ENCODE data around the gene EIF5A. TPM values are rescaled to one million over a fixed set of nuclear protein-coding genes. Genes with fewer than 3 reads are reported as not detected.

The EIF5A gene
- total and polyA plus RNA-seq, 4 donors = 179 to 506 (median 302) TPM

DNA sequence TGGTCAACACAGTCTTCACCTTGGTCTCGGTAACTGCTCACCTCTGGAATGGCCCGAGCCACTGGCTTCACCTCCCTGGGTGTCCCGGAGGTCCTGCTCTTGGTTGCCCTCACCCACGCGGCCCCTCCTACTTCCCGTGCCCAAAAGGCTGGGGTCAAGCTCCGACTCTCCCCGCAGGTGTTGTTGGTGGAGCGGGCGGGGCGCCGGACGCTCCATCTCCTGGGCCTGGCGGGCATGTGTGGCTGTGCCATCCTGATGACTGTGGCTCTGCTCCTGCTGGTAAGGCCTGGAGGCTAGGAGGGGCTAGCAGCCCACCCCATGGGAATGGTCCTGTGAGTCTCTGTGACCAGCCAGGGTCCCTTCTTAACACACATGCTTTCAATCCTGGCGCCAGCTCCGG, 22.5 kb upstream of the EIF5A start (continued):
- TF ChIP-seq FOXA2 (IDR thresholded peaks at IDR 0.05) (no peak), NR2F2 (IDR thresholded peaks at IDR 0.05) (no peak), TAF1 (conservative IDR thresholded peaks at IDR 0.05) (no peak), FOXA1 (IDR thresholded peaks at IDR 0.05) (no peak), HNF4A (conservative IDR thresholded peaks at IDR 0.05) (no peak), JUND (IDR thresholded peaks at IDR 0.05) (no peak)
- TF ChIP-seq, protein P1, sequence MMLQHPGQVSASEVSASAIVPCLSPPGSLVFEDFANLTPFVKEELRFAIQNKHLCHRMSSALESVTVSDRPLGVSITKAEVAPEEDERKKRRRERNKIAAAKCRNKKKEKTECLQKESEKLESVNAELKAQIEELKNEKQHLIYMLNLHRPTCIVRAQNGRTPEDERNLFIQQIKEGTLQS (IDR thresholded peaks at IDR 0.05) = no peak
- TF ChIP-seq, protein P2, sequence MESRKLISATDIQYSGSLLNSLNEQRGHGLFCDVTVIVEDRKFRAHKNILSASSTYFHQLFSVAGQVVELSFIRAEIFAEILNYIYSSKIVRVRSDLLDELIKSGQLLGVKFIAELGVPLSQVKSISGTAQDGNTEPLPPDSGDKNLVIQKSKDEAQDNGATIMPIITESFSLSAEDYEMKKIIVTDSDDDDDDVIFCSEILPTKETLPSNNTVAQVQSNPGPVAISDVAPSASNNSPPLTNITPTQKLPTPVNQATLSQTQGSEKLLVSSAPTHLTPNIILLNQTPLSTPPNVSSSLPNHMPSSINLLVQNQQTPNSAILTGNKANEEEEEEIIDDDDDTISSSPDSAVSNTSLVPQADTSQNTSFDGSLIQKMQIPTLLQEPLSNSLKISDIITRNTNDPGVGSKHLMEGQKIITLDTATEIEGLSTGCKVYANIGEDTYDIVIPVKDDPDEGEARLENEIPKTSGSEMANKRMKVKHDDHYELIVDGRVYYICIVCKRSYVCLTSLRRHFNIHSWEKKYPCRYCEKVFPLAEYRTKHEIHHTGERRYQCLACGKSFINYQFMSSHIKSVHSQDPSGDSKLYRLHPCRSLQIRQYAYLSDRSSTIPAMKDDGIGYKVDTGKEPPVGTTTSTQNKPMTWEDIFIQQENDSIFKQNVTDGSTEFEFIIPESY (IDR thresholded peaks at IDR 0.05) = no peak

DNA sequence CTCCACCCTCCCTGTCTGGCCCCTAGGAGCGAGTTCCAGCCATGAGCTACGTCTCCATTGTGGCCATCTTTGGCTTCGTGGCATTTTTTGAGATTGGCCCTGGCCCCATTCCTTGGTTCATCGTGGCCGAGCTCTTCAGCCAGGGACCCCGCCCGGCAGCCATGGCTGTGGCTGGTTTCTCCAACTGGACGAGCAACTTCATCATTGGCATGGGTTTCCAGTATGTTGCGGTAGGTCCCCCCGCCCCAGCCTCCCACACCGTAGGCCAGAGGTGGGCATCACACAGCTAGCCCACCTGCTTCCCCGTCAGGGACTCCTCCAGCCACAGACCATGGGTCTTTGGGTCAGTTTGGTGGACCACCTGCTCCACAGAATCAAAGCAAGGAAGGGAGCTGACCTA, 21.7 kb upstream of the EIF5A start:
- no peaks in the 10 kb centered on the region for H3K9me3 ChIP-seq (ENCODE audit: control insufficient read depth in 4 of 4, low read length in 3 of 4)
- no peak for TF ChIP-seq FOXA2 (IDR thresholded peaks at IDR 0.05)
- TF ChIP-seq SP1 (IDR thresholded peaks at IDR 0.05) = no peak
- no peak for TF ChIP-seq NR2F2 (IDR thresholded peaks at IDR 0.05)
- TF ChIP-seq RXRA (IDR thresholded peaks at IDR 0.05) = no peak
- no peak for TF ChIP-seq TAF1 (conservative IDR thresholded peaks at IDR 0.05)
- TF ChIP-seq FOXA1 (IDR thresholded peaks at IDR 0.05) = no peak
- TF ChIP-seq GABPA (IDR thresholded peaks at IDR 0.05 in 1 of 2, conservative IDR thresholded peaks at IDR 0.05 in 1 of 2) = no peak
- TF ChIP-seq JUND (IDR thresholded peaks at IDR 0.05) = no peak
- TF ChIP-seq, protein P3, sequence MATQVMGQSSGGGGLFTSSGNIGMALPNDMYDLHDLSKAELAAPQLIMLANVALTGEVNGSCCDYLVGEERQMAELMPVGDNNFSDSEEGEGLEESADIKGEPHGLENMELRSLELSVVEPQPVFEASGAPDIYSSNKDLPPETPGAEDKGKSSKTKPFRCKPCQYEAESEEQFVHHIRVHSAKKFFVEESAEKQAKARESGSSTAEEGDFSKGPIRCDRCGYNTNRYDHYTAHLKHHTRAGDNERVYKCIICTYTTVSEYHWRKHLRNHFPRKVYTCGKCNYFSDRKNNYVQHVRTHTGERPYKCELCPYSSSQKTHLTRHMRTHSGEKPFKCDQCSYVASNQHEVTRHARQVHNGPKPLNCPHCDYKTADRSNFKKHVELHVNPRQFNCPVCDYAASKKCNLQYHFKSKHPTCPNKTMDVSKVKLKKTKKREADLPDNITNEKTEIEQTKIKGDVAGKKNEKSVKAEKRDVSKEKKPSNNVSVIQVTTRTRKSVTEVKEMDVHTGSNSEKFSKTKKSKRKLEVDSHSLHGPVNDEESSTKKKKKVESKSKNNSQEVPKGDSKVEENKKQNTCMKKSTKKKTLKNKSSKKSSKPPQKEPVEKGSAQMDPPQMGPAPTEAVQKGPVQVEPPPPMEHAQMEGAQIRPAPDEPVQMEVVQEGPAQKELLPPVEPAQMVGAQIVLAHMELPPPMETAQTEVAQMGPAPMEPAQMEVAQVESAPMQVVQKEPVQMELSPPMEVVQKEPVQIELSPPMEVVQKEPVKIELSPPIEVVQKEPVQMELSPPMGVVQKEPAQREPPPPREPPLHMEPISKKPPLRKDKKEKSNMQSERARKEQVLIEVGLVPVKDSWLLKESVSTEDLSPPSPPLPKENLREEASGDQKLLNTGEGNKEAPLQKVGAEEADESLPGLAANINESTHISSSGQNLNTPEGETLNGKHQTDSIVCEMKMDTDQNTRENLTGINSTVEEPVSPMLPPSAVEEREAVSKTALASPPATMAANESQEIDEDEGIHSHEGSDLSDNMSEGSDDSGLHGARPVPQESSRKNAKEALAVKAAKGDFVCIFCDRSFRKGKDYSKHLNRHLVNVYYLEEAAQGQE (IDR thresholded peaks at IDR 0.05) = no peak
- TF ChIP-seq, protein P2 (IDR thresholded peaks at IDR 0.05) = no peak
- TF ChIP-seq, protein P4, sequence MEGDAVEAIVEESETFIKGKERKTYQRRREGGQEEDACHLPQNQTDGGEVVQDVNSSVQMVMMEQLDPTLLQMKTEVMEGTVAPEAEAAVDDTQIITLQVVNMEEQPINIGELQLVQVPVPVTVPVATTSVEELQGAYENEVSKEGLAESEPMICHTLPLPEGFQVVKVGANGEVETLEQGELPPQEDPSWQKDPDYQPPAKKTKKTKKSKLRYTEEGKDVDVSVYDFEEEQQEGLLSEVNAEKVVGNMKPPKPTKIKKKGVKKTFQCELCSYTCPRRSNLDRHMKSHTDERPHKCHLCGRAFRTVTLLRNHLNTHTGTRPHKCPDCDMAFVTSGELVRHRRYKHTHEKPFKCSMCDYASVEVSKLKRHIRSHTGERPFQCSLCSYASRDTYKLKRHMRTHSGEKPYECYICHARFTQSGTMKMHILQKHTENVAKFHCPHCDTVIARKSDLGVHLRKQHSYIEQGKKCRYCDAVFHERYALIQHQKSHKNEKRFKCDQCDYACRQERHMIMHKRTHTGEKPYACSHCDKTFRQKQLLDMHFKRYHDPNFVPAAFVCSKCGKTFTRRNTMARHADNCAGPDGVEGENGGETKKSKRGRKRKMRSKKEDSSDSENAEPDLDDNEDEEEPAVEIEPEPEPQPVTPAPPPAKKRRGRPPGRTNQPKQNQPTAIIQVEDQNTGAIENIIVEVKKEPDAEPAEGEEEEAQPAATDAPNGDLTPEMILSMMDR (IDR thresholded peaks at IDR 0.05; ENCODE audit: low read depth, low read length, missing input control) = no peak
- TF ChIP-seq RAD21 (IDR thresholded peaks at IDR 0.05) = no peak
- no peak for TF ChIP-seq EGR1 (IDR thresholded peaks at IDR 0.05; ENCODE audit: low read depth in 2 of 2)
- 94% methylated on average over 12 of the region's 12 CpGs for WGBS
- no peak for DNase-seq (ENCODE audit: low spot score)
- peaks cover 8 to 17% (median 13%) of the 10 kb centered on the region in 4 donors for H3K4me1 ChIP-seq (ENCODE audit: control insufficient read depth in 4 of 4, insufficient read depth in 4 of 4, low read length in 3 of 4)
- H3K9ac ChIP-seq (ENCODE audit: low read depth in 1 of 2, low read length in 2 of 2) = no peak overlapping the region
- H3K27ac ChIP-seq (ENCODE audit: low read depth in 1 of 2, low read length in 2 of 2) = no peak overlapping the region
- no peaks in the 10 kb centered on the region for H3K36me3 ChIP-seq (ENCODE audit: control insufficient read depth in 4 of 4, insufficient read depth in 3 of 4, low read depth in 1 of 4, low read length in 3 of 4)
- no peaks in the 10 kb centered on the region for H3K27me3 ChIP-seq (ENCODE audit: control insufficient read depth in 4 of 4, insufficient read depth in 4 of 4, low read length in 3 of 4)
- no peak overlapping the region for H3K4me3 ChIP-seq (ENCODE audit: low read depth in 1 of 3, low read length in 3 of 3)
